ENCODE measurements around the gene NLRP8.
"Not testable (repeated sequence)": the region's sequence is repeated elsewhere in the genome, so short reads cannot be mapped to it uniquely, and the experiment has no call there.

- not testable (repeated sequence) for TF ChIP-seq CTCF (IDR thresholded peaks at IDR 0.05); ZFX (IDR thresholded peaks at IDR 0.05; ENCODE audit: borderline replicate concordance)
Observed at GRCh38 chr19:55950566-55950965, 2.9 kb downstream of the NLRP8 start.

Measured in 22Rv1 (cell line).